Measurements from ENCODE around the gene TPD52L1.

Gene TPD52L1

DNA sequence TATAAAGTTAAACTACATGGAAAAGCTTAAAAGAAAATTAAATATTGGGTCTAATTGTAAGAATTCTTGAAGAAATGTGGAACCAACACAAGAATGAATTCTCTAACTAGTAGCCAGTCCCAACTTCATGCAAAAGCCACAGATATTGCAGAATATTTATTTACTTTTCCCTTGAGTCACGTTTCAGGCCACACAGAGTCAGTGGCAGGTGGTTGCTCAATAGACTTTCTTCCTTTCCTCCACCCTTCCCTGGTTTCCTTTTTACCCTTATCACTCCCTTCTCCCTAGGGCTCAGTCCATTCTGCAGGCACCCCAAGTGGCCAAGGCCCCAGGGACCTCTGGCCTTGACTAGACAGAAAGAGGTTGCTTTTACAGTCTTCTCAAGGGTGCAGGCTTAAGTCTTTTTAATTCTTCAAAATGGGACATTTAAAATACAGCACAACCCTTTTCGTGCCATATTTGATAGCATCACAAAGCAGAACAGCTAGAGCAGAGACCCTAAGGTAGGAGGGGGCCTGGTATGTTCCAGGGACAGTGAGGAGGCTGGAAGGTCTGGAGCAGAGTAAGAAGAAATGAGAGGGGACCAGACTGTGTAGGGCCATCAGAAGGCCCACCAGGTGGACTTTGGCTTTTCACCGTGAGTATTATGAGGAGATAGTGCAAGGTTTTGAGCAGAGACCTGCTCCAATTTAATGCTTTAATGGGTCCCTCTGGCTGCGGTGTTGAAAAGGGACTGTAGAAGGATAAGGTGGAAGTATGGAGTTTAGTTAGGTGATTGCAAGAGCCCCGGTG, 83.2 kb downstream of the TPD52L1 start:
- DNase-seq (ENCODE audit: low read depth): no peak

DNA sequence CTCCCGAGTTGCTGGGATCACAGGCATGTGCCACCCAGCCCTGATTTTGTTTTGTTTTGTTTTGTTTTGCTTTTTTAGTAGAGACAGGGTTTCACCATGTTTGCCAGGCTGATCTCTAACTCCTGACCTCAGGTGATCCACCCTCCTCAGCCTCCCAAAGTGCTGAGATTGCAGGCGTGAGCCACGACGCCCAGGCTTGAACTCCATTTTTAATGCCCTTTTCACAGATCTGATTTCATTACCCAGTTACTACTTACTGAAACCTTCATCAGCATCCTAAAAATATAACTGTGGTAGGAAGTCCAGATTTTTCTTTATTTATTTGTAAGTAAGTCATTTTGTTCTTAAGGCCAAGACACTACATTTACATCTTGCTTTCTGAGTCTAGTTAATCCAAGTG, 84.2 kb downstream of the TPD52L1 start:
- DNase-seq (ENCODE audit: low read depth): no peak

DNA sequence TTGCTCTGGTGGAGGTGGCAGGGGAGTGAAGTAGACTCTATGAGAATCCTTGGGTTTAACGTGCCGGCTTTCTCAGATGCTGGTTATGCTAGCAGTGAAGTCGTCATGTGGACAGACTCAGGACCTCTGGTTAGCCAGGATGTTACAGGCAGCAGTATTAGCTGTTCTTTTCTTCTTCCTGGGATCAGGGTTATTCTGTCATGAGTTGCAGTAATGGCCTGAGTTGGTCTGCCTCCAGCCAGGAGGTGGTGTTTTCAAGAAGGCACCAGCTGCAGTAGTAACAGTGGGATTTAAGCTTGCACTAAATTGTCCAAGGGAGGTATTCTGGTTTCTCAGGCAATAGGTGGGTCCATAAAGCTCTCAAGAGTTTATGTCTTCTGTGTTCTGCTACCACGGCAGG, 91.5 kb downstream of the TPD52L1 start:
- DNase-seq (ENCODE audit: low read depth): no peak

DNA sequence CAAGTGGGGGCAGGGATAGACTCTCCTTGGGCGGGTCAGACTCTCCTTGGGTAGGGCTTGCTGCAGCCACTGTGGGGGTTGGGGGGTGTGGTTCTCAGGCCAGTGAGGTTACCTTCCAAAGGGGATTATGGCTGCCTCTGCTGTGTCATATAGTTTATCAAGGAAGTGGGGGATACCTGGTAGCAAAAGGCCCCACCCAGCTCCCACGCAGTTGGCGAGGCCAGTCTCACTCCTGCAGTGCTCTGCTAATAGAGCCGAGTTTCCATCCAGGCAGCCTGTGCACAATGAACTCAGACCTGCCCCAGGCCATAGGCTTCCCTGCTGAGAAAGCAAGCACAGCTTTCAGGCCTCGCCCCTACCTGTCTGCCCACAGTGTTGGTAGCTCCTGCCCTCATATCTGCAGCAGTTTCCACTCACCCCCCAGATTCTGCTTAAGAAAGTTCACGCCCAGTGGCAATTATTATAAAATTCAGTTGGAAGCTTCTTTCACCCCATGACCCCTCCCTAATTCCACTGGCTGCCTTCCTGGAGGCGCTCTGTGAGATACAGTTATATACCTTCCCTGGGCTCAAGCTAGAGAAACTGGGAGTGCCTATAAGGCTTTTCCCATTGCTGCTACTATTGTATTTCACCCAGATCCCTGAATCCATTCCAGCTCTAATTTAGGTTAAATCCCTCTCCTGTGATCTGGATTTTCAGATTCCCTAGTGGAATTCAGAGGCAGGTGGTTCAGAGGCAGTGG, 92.1 kb downstream of the TPD52L1 start:
- no peak for DNase-seq (ENCODE audit: low read depth)

DNA sequence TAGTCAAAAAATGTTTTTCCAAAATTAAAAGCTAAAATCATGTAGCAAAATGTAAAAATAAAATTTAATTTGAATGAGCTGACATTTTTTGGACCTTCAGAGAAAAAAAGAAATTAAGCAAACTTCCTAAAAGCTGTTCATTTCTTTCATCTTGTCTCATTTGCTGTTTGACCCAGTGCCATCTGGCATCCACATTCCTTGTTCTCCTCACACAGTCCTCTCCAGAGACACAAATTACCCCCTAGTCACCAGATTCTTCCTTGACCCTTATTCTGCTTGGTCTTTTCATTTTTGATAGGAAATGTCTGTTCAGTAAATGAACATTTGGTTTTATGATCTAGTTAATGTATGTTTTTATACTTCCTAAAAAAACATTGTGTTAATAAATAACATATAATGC, 93.0 kb downstream of the TPD52L1 start:
- no peak for DNase-seq (ENCODE audit: low read depth)

DNA sequence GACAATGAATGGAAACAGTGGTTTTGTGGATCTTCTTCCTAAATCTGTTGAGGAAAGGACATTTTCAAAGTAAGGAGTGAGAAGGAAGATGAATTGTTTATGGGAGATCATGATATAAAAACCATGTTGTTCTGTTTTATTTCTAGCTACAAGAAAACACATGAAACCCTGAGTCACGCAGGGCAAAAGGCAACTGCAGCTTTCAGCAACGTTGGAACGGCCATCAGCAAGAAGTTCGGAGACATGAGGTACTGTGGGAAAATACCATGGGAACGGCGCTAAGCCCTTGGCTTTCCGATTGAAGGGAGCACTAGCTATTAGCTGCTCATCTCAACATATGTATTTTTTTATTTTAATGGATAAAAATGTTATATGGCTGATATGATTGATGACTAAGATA, 94.6 kb downstream of the TPD52L1 start:
- no peak for DNase-seq (ENCODE audit: low read depth)

DNA sequence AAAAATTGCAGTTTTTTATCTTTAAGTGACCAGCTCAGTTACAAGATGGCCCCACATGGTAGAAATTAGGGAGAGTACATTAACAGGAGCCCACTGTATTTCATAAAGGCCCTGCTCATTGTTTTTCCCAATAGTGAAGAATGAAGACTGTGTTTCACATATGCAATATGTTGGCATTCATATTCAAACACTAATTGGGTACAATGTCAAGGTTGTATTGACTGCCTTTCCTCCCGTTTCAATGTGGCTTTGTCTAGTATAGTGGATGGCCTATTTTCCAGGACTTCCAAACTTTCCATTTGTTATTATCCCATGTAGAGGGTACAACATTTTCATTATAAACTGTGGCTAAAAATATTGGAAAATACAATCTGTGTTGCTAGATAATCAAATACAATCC, 96.9 kb downstream of the TPD52L1 start:
- no peak for DNase-seq (ENCODE audit: low read depth)

DNA sequence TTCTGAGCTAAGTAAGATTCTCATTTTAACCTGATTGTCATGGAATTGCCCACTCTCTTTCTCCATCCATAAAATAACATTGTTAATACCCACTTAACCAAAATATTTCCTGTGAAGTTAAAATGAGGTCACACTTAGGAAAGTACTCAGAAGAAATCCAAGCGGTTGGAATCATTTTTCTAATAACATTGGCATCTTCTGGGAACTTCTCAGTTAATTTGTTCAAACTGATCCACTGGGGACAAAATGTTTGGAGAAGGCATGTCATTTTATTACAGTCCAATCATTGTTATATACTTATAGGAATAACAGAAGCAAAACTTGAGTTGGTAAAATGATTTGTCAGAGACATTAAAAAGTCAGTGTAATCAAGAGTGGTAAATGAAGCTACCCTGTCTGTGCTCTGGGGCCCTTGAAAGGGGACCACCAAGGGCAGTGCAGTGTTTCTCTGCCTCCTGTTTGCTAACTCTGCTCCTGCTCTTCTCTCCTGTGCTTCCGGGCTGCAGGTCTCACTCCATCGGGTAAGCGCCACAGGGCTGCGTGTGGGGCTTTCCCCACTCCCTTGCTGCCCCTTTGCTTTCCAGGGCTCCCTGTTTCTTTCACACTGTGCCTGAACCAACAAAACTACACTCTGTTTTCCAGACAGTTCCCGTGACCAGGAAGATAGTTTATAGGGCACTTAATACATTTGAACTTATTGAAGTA, 98.1 kb downstream of the TPD52L1 start:
- DNase-seq (ENCODE audit: low read depth): no peak

DNA sequence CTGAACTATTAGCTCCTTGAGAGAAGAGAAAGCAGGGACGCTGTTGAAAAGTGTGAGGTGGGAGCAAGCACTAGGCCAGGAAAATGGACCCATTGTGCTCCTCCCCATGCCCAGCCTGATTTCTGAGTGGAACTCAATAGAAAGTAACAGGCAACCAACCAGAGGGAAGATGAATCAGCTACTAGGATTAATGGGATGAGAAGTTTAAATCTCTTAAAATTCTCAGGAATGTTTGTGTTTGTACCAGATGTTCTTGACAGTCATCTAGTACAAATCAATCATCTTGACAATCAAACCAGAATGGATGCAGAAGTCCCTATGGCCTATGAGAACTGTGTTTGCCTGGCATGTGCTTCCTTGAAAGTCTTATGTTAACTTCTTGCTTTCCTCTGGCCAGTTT, 99.3 kb downstream of the TPD52L1 start:
- DNase-seq (ENCODE audit: low read depth): no peak

DNA sequence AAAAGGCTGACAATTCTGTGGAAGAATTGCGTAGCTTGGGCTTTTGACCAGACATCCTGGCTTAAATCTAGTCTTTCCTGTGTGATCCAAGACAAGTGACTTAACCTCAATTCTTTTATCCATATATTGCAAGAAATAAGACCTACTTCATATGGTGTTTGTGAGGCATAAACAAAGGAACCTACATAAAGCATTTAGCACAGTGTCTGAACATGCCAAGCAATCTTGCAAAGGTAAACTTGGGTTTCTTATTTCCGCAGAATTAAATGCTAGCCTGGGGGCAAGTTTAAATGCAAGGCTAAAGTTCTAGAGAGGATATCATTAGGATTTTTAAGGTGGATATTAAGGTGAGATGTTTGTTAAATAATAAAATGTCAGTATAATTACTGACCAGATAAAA, 100.3 kb downstream of the TPD52L1 start:
- DNase-seq (ENCODE audit: low read depth): no peak

DNA sequence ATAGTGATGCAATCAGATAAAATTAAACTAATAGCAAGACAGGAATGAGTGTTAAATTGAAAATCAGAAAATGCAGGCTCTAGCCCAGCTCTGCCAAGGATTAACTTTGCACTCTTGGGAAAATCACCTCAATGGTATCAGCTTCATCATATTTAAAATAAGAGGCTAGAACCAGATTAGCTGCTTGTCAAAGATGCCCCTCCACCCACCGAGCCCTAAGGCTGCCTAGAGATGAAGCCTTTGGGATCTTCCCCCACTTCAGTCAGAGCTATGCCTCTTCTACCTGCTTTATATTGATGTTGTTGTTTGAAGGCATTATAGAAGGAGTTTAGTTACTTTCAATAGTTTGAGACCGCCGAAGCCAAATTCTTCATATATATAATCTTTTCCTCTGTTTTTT, 100.7 kb downstream of the TPD52L1 start:
- no peak for DNase-seq (ENCODE audit: low read depth)

DNA sequence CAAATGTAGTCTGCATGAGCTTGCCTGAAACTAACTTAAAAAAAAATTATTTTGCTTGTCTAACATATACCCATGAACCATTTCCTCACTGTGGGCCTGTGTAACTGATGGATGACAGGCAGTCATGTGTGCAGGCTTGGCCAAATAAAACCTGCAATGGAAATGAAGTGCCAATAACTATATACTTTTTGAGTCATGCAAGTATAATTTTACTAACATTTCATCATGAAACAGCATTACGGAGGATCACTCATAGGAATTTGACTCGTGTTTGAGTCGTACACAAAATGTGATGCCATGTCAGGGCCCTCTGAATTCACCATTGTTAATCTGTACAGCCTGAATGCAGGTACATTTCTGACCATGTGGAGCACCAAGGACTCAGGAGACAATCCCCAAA, 101.6 kb downstream of the TPD52L1 start:
- DNase-seq (ENCODE audit: low read depth): no peak

DNA sequence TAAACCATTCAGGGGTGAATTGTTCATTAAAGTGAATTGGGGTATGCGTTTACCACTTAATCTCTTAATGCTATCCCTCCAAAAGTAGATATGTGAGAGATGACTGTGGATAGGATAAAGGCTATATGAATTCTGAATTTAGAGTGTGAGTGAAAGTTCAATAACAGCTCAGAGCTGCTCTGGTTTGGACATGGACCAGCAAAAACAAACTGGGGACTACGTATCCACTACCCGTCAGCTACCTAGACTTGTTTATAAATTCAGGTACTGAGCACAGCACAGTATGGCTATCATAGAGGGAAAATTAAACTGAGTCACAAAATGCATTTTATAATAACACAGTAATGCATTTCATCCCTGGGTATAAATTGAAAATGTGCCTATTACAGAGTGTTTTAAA, 103.8 kb downstream of the TPD52L1 start:
- DNase-seq (ENCODE audit: low read depth): no peak

DNA sequence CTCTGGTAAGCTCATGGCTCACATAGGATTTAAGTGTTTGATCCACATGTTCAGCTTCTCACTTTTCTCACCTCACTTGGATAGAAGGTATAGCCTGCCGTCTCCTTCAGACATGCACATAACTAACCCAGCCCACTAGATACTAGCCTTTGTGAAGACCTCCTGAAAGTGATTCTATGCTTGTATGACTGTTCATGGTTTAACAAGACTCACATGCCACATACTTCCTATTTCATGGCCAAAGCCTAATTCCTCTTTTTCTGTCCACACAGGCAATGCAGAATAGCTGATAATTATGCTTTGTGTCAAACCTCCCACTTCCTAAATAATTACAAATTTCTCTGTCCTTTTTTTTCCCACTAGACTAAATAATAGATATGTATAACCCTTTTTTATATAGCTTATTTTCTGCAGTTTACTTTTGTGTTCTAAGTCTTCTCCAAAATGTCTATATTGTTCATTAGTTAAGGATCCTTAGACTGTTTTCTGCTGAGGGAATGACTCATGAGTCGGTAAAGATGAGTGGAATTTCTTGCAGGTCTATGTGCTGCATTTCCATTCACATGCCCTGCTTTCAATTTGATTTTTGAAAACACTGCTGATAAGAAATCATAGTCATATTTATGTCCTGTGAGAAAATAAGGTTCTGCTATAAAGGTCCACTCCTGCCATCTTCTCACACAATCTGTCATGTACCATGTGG, 105.2 kb downstream of the TPD52L1 start:
- DNase-seq (ENCODE audit: low read depth): no peak

DNA sequence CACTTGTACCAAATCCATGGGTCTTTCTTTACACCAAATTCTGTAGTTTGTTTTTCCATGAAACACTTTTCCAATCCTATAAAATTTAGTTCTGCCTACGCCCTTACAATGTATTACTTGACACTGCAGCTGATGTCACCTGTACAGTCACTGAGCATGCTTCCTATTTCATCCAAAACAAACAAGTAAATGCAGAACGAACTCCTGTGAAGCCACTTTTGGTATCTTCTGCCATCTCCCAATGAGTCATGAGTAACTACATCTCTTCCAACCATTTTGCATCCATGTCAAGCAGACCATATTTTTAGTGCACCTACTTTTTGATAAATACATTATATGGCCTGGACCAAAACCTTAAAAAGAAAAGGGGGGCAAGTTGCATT, 105.8 kb downstream of the TPD52L1 start:
- DNase-seq (ENCODE audit: low read depth): no peak

DNA sequence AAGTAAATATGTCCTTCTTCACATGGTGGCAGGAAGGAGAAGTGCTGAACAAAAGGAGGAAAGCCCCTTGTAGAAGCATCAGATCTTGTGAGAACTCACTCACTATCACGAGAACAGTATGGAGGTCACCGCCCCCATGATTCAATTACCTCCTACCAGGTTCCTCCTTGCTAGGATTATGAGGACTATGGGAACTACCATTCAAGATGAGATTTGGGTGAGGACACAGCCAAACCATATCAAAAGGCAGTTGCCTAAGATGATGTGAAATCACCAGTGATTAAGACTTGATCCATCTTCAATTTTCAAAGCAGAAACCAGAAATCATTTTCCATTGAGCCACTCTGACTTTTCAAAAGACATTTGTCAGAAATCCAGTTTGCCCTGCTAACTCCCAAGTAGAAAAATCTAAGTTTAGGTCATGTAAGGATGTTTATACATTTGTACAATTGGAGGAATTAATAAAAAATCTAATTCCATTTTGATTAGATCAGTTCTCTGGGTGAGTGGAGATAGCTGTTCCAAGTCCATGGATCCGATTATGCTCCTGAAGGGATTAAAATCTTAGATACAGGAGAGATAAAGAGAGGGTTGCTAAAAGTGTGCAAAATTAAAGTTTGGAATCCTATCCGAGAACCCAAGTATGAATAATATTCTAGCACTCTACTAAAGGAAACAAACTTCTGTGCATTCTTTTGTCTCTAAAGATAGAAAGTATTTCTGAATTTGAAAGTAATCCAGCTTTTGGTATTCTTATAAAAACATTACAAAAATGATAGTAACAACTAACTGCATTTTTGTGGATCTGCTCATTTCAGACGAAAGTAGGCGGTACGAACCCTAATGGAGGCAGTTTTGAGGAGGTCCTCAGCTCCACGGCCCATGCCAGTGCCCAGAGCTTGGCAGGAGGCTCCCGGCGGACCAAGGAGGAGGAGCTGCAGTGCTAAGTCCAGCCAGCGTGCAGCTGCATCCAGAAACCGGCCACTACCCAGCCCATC, 108.7 kb downstream of the TPD52L1 start:
- no peak for DNase-seq (ENCODE audit: low read depth)

DNA sequence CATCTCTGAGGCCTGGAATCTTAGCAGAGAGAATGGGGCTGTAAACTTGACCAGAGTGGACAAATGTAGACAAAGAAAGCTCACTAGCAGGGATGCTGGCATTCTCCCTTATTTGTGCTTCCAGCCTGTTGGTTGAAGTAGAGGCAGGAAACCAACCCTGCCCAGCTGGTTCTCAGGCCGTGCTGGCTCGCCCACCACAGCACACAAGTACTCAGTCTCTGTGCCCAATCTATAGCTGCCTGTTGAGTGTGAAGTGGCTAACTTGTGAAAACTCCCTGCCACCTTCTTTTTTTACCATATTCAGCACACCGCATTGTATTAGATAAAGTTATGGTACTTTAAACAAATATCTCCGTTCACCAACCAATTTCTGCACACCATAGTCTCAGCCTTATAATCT, 110.9 kb downstream of the TPD52L1 start:
- DNase-seq (ENCODE audit: low read depth): no peak

DNA sequence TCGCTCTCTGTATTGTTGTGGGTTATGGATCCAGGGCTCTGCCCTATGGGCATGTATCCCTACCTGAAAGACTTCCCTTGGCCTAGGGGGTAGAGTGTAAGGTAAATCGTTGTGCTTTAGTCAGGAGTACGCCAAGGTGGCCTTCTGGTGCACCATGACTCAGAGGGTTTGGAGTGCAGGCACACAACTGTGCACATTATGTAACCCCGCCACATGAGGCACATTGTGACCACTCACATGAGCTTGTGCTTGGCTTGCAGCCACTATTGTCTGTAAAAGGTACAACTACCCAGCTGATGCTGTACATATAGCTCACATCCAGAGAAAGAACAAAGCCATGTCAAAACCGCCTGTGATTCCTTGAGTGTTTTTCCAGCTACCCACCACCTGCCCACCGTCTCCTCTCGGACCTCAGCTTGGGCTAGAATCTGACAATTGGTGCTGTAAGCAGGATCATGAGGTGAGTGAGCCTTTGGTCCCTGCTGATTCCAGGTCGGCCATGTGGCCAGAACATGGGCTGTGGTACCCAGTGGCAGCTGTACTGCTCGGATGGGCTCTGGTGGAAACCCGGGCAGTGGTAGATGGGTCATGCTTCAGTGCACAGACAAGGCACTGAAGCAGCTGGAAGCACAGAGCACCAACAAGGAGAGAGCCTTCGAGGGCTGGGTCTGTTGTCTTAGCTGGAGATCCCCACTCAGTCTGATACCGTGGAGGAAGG, 114.4 kb downstream of the TPD52L1 start:
- DNase-seq (ENCODE audit: low read depth): no peak

DNA sequence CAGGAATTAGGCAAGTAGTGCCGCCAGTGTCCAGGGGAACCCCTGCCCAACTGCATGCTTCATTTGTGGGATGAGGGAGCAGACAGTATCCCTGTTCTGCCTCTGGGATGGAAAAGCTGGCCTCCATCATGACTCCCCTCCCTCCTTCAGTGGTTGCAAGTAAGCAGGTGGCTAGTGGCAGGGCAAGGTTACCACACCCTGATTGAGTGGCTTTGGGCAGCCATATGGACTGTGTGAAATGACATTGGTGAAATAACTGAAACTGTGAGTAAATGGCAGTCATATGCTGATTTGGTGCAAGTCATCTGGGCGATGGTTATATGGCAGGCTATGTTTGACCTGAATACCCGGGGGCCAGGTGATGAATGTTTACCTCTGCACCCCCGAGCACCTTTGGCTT, 115.2 kb downstream of the TPD52L1 start:
- no peak for DNase-seq (ENCODE audit: low read depth)

DNA sequence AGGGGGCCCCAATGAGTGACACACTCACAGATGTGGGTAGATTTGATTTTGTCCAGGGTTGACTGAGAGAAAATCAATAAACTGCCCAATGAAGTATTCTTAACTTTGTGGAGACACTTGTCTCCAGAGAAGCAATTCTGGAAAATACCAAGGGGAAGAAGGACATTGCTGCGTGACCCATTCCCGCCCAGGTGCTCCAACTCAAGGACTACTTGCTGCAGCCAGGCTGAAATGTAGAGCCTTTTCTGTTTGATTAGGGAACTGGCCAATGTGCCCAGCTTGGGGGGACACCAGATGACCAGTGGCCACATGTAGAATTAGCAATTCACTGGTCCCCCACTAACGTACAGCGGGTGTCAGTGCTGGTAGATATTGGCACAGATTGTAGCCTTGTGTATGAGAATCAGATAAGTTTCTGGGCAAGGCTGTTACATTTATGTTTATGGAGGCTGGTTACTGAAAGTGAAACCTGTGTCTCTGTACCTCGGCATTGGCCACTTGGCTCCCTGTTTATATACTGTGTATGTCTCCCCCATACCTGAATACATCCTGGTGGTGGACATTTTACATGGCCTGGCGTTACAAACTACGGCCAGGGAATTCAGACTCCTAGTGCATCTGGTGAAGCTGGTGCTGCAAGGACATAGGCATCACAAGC, 115.9 kb downstream of the TPD52L1 start:
- DNase-seq (ENCODE audit: low read depth): no peak

Data from stimulated activated CD8-positive, alpha-beta memory T cell treated with anti-CD3 and anti-CD28 coated beads, Interleukin-12 subunit alpha, Interleukin-12 subunit beta, amount 100 ng/mL, for 1 hour (primary cell).